Activated T-cell treated with anti-CD3 and anti-CD28 coated beads for 24 hours (primary cell): Measurements from ENCODE around the gene ABCA12.
"Not testable (repeated sequence)": the region's sequence is repeated elsewhere in the genome, so short reads cannot be mapped to it uniquely, and the experiment has no call there.

Experiments used
- DNase-seq: peaks from one replicate; pipeline ENCODE4 v3.0.0-alpha.2; 2020; ENCODE audit warnings: low read depth

The ABCA12 gene

GRCh38 chr2:215138479-215138878, at the start of gene ABCA12:
ABCA12 (minus strand) TSS chr2:215138626; CDS start chr2:215138208, 418 bp downstream.
- no peak for DNase-seq

- DNase-seq = no peak
These were observed 49.7 kb upstream of the ABCA12 start for GRCh38 chr2:215188078-215188477.

- no peak for DNase-seq
These were observed 47.6 kb upstream of the ABCA12 start for GRCh38 chr2:215186021-215186420.

GRCh38 chr2:215178121-215178520, 39.7 kb upstream of the ABCA12 start:
- DNase-seq = no peak

- DNase-seq = no peak
These were observed 33.4 kb upstream of the ABCA12 start for GRCh38 chr2:215171796-215172195.

GRCh38 chr2:215171151-215171550, 32.7 kb upstream of the ABCA12 start:
- DNase-seq = no peak

GRCh38 chr2:215166505-215166904, 28.1 kb upstream of the ABCA12 start:
- not testable (repeated sequence) for DNase-seq

- DNase-seq = not testable (repeated sequence)
These were observed 24.9 kb upstream of the ABCA12 start for GRCh38 chr2:215163319-215163718.

GRCh38 chr2:215161301-215161829, 22.9 kb upstream of the ABCA12 start:
- no peak for DNase-seq

GRCh38 chr2:215160081-215160480, 21.7 kb upstream of the ABCA12 start:
- DNase-seq = no peak

GRCh38 chr2:215156453-215156852, 18.0 kb upstream of the ABCA12 start:
- no peak for DNase-seq

- DNase-seq = no peak
These were observed 11.5 kb upstream of the ABCA12 start for GRCh38 chr2:215149894-215150293.

GRCh38 chr2:215149486-215149885, 11.1 kb upstream of the ABCA12 start:
- no peak for DNase-seq

GRCh38 chr2:215149060-215149459, 10.6 kb upstream of the ABCA12 start:
- no peak for DNase-seq

GRCh38 chr2:215145611-215146010, 7.2 kb upstream of the ABCA12 start:
- DNase-seq = no peak

GRCh38 chr2:215144106-215144875, 5.9 kb upstream of the ABCA12 start:
- DNase-seq = no peak

- DNase-seq = no peak
These were observed 5.0 kb upstream of the ABCA12 start for GRCh38 chr2:215143458-215143857.

GRCh38 chr2:215141706-215142105, 3.3 kb upstream of the ABCA12 start:
- DNase-seq = no peak

- DNase-seq = no peak
These were observed 1.8 kb upstream of the ABCA12 start for GRCh38 chr2:215140166-215140707.

- DNase-seq = no peak
These were observed 585 bp downstream of the ABCA12 start for GRCh38 chr2:215137741-215138340.

GRCh38 chr2:215137329-215137686, 1.1 kb downstream of the ABCA12 start:
- DNase-seq = no peak

- no peak for DNase-seq
These were observed 1.6 kb downstream of the ABCA12 start for GRCh38 chr2:215136669-215137328.

GRCh38 chr2:215120401-215120800, 18.0 kb downstream of the ABCA12 start:
- DNase-seq = no peak
